ENCODE results near the gene LRRC14B.
"Not testable (repeated sequence)": the region's sequence is repeated elsewhere in the genome, so short reads cannot be mapped to it uniquely, and the experiment has no call there.

Gene LRRC14B

GRCh38 chr5:208449-209114, 17.3 kb downstream of the LRRC14B start:
- H3K27me3 ChIP-seq (ENCODE audit: insufficient read depth, low read length), result no peaks in the 10 kb centered on the region
- H3K27ac ChIP-seq (ENCODE audit: low read depth, low read length), result no peak overlapping the region
- H3K4me3 ChIP-seq (ENCODE audit: low read depth, low read length), result no peak overlapping the region
- no peak overlapping the region for H2AFZ ChIP-seq (ENCODE audit: low read length, unreplicated experiment)
- H3K4me1 ChIP-seq (ENCODE audit: control insufficient read depth, insufficient read depth, low read length, unreplicated experiment), result peaks cover 13% of the 10 kb centered on the region
- 0 out of 2 replicates have a peak, but pooled peaks cover under 1% of the 10 kb centered on the region for H3K36me3 ChIP-seq (ENCODE audit: insufficient read depth, low read length)
- peaks cover 52% of the 10 kb centered on the region for H3K79me2 ChIP-seq (ENCODE audit: control insufficient read depth, insufficient read depth, low read length, unreplicated experiment)

- no peaks in the 10 kb centered on the region for H3K27me3 ChIP-seq (ENCODE audit: insufficient read depth, low read length)
- no peak overlapping the region for H2AFZ ChIP-seq (ENCODE audit: low read length, unreplicated experiment)
- H3K79me2 ChIP-seq (ENCODE audit: control insufficient read depth, insufficient read depth, low read length, unreplicated experiment), result peaks cover 47% of the 10 kb centered on the region
- H3K27ac ChIP-seq (ENCODE audit: low read depth, low read length), result no peak overlapping the region
- H3K4me1 ChIP-seq (ENCODE audit: control insufficient read depth, insufficient read depth, low read length, unreplicated experiment), result peaks cover 8% of the 10 kb centered on the region
- no peak overlapping the region for H3K4me3 ChIP-seq (ENCODE audit: low read depth, low read length)
- peaks cover 7% of the 10 kb centered on the region; the same call in 1 of the 2 replicates for H3K36me3 ChIP-seq (ENCODE audit: insufficient read depth, low read length)
Observed at GRCh38 chr5:213803-214395, 22.6 kb downstream of the LRRC14B start.

GRCh38 chr5:215256-215655, 24.0 kb downstream of the LRRC14B start:
- not testable (repeated sequence) for H3K4me1 ChIP-seq (ENCODE audit: control insufficient read depth, insufficient read depth, low read length, unreplicated experiment); H3K36me3 ChIP-seq (ENCODE audit: insufficient read depth, low read length); H3K27me3 ChIP-seq (ENCODE audit: insufficient read depth, low read length); H2AFZ ChIP-seq (ENCODE audit: low read length, unreplicated experiment)
- Histone ChIP-seq H3K27ac (ENCODE audit: low read depth, low read length) (peak overlapping the region; percentile 64), H3K4me3 (ENCODE audit: low read depth, low read length) (peak overlapping the region; percentile 63; the same call in 1 of the 2 replicates), H3K79me2 (ENCODE audit: control insufficient read depth, insufficient read depth, low read length, unreplicated experiment) (peaks cover 52% of the 10 kb centered on the region)

- not testable (repeated sequence) for H3K36me3 ChIP-seq (ENCODE audit: insufficient read depth, low read length); H3K27ac ChIP-seq (ENCODE audit: low read depth, low read length); H2AFZ ChIP-seq (ENCODE audit: low read length, unreplicated experiment); H3K4me3 ChIP-seq (ENCODE audit: low read depth, low read length); H3K27me3 ChIP-seq (ENCODE audit: insufficient read depth, low read length)
- Histone ChIP-seq H3K79me2 (ENCODE audit: control insufficient read depth, insufficient read depth, low read length, unreplicated experiment) (peaks cover 58% of the 10 kb centered on the region), H3K4me1 (ENCODE audit: control insufficient read depth, insufficient read depth, low read length, unreplicated experiment) (peaks cover 15% of the 10 kb centered on the region)
Observed at GRCh38 chr5:216076-216475, 24.8 kb downstream of the LRRC14B start.

GRCh38 chr5:217494-218456, 26.5 kb downstream of the LRRC14B start, which contains the start of the genes CCDC127 and SDHA:
Gene CCDC127 (minus strand): TSS chr5:218153. CDS start chr5:216849, 1,304 bp downstream.
Gene SDHA (plus strand): TSS chr5:218320. CDS start chr5:218356, 36 bp downstream.
- H2AFZ ChIP-seq (ENCODE audit: low read length, unreplicated experiment), result peak within 1 kb of the TSS; percentile 87
- H3K36me3 ChIP-seq (ENCODE audit: insufficient read depth, low read length); H3K27me3 ChIP-seq (ENCODE audit: insufficient read depth, low read length): not testable (repeated sequence)
- H3K27ac ChIP-seq (ENCODE audit: low read depth, low read length), result peak within 1 kb of the TSS; percentile 52
- H3K4me3 ChIP-seq (ENCODE audit: low read depth, low read length), result peak within 1 kb of the TSS; percentile 84
- peaks cover 25% of the 10 kb centered on the region for H3K4me1 ChIP-seq (ENCODE audit: control insufficient read depth, insufficient read depth, low read length, unreplicated experiment)
- H3K79me2 ChIP-seq (ENCODE audit: control insufficient read depth, insufficient read depth, low read length, unreplicated experiment), result peaks cover 75% of the 10 kb centered on the region

- H3K4me1 ChIP-seq (ENCODE audit: control insufficient read depth, insufficient read depth, low read length, unreplicated experiment), result peaks cover 31% of the 10 kb centered on the region
- H3K4me3 ChIP-seq (ENCODE audit: low read depth, low read length), result peak overlapping the region; percentile 84
- H2AFZ ChIP-seq (ENCODE audit: low read length, unreplicated experiment), result peak overlapping the region; percentile 64
- H3K36me3 ChIP-seq (ENCODE audit: insufficient read depth, low read length), result peaks cover 6% of the 10 kb centered on the region; the same call in 1 of the 2 replicates
- H3K27ac ChIP-seq (ENCODE audit: low read depth, low read length), result peak overlapping the region; percentile 38
- peaks cover 76% of the 10 kb centered on the region for H3K79me2 ChIP-seq (ENCODE audit: control insufficient read depth, insufficient read depth, low read length, unreplicated experiment)
- no peaks in the 10 kb centered on the region for H3K27me3 ChIP-seq (ENCODE audit: insufficient read depth, low read length)
Observed at GRCh38 chr5:218457-219291, 27.4 kb downstream of the LRRC14B start.

- Histone ChIP-seq H3K27ac (ENCODE audit: low read depth, low read length) (peak overlapping the region; percentile 38), H3K79me2 (ENCODE audit: control insufficient read depth, insufficient read depth, low read length, unreplicated experiment) (peaks cover 77% of the 10 kb centered on the region), H3K36me3 (ENCODE audit: insufficient read depth, low read length) (0 out of 2 replicates have a peak, but pooled peaks cover 3% of the 10 kb centered on the region)
Observed at GRCh38 chr5:219460-219863, 28.2 kb downstream of the LRRC14B start.

GRCh38 chr5:219991-220390, 28.7 kb downstream of the LRRC14B start:
- Histone ChIP-seq H3K4me3 (ENCODE audit: low read depth, low read length) (peak overlapping the region; percentile 84), H3K79me2 (ENCODE audit: control insufficient read depth, insufficient read depth, low read length, unreplicated experiment) (peaks cover 79% of the 10 kb centered on the region), H3K4me1 (ENCODE audit: control insufficient read depth, insufficient read depth, low read length, unreplicated experiment) (peaks cover 29% of the 10 kb centered on the region), H3K27ac (ENCODE audit: low read depth, low read length) (peak overlapping the region; percentile 38), H2AFZ (ENCODE audit: low read length, unreplicated experiment) (no peak overlapping the region), H3K36me3 (ENCODE audit: insufficient read depth, low read length) (peaks cover 4% of the 10 kb centered on the region; the same call in 1 of the 2 replicates), H3K27me3 (ENCODE audit: insufficient read depth, low read length) (no peaks in the 10 kb centered on the region)

More at GRCh38 chr5:219460-219863, 28.2 kb downstream of the LRRC14B start:
- peaks cover 31% of the 10 kb centered on the region for H3K4me1 ChIP-seq (ENCODE audit: control insufficient read depth, insufficient read depth, low read length, unreplicated experiment)
- H3K4me3 ChIP-seq (ENCODE audit: low read depth, low read length), result peak overlapping the region; percentile 84
- no peak overlapping the region for H2AFZ ChIP-seq (ENCODE audit: low read length, unreplicated experiment)
- H3K27me3 ChIP-seq (ENCODE audit: insufficient read depth, low read length), result no peaks in the 10 kb centered on the region

- H3K4me1 ChIP-seq (ENCODE audit: control insufficient read depth, insufficient read depth, low read length, unreplicated experiment), result peaks cover 23% of the 10 kb centered on the region
- peak overlapping the region; percentile 23 for H3K27ac ChIP-seq (ENCODE audit: low read depth, low read length)
- H3K4me3 ChIP-seq (ENCODE audit: low read depth, low read length), result peak overlapping the region; percentile 1; the same call in 1 of the 2 replicates
- H2AFZ ChIP-seq (ENCODE audit: low read length, unreplicated experiment); H3K27me3 ChIP-seq (ENCODE audit: insufficient read depth, low read length): not testable (repeated sequence)
- H3K36me3 ChIP-seq (ENCODE audit: insufficient read depth, low read length), result peaks cover 16% of the 10 kb centered on the region
- peaks cover 66% of the 10 kb centered on the region for H3K79me2 ChIP-seq (ENCODE audit: control insufficient read depth, insufficient read depth, low read length, unreplicated experiment)
Observed at GRCh38 chr5:222951-223715, 31.8 kb downstream of the LRRC14B start.
